ENCODE data around the gene SYT8. TPM values are rescaled to one million over a fixed set of nuclear protein-coding genes. Genes with fewer than 3 reads are reported as not detected.
"Not testable (repeated sequence)": the region's sequence is repeated elsewhere in the genome, so short reads cannot be mapped to it uniquely, and the experiment has no call there.

The SYT8 gene
- total RNA-seq, 1 experiment from 2014 or later = 7.8 TPM

DNA sequence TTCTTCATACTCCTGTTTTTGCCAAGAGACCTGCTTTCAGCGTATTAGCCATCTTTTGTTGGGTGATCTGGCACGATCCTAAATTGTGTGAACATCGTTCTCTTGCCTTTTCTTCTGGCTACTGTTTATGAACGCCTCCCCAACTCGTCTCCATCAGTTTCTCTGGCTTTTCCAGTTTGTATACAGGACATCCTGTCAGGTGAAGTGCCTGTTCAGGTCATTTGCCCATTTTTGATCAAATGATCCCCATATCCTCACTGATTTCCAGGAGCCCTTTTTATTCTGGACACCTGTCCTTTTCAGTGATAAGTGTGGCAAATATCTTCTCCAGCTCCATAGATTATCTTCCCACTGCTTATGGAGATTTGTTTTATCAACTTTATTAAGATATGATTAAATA lies 22.5 kb upstream of the SYT8 start:
- DNase-seq = no peak
- CTCF ChIA-PET = no interaction called here

DNA sequence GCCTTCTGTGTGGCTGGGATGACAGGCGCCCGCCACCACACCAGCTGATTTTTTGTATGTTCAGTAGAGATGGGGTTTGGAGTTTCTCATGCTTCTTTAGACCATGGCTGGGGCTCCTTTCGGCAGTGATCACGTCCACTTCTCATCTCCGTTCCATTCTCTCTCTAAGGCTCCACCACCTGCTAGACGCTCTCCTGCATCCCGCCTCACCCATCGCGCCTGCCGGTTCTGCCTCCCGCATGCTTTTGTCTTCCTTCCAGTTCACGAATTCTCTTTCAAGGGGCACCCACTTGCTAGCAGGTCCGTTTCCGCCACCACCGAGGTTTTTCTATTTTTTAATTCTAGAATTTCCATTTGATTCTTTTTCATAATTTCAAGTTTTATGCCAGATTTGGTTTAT lies 22.0 kb upstream of the SYT8 start:
- no peak overlapping the region for H3K27ac ChIP-seq (ENCODE audit: low read length)
- H3K79me2 ChIP-seq (ENCODE audit: low read length) = no peaks in the 10 kb centered on the region
- POLR2A ChIA-PET (ENCODE audit: unreplicated experiment) = no interaction called here
- no peak overlapping the region for H2AFZ ChIP-seq (ENCODE audit: low read length)
- H3K4me3 ChIP-seq (ENCODE audit: low read length) = no peak overlapping the region
- no peaks in the 10 kb centered on the region for H3F3A ChIP-seq (ENCODE audit: low read length, unreplicated experiment)
- no peaks in the 10 kb centered on the region for H3K36me3 ChIP-seq (ENCODE audit: low read depth, low read length)
- H3K27me3 ChIP-seq (ENCODE audit: low read length) = no peaks in the 10 kb centered on the region
- TF ChIP-seq EZH2phosphoT487 (IDR thresholded peaks at IDR 0.05; ENCODE audit: borderline replicate concordance, low read length) (no peak), EZH2 (IDR thresholded peaks at IDR 0.05; ENCODE audit: low read length, unreplicated experiment) (no peak)
- TF ChIP-seq, protein P1, sequence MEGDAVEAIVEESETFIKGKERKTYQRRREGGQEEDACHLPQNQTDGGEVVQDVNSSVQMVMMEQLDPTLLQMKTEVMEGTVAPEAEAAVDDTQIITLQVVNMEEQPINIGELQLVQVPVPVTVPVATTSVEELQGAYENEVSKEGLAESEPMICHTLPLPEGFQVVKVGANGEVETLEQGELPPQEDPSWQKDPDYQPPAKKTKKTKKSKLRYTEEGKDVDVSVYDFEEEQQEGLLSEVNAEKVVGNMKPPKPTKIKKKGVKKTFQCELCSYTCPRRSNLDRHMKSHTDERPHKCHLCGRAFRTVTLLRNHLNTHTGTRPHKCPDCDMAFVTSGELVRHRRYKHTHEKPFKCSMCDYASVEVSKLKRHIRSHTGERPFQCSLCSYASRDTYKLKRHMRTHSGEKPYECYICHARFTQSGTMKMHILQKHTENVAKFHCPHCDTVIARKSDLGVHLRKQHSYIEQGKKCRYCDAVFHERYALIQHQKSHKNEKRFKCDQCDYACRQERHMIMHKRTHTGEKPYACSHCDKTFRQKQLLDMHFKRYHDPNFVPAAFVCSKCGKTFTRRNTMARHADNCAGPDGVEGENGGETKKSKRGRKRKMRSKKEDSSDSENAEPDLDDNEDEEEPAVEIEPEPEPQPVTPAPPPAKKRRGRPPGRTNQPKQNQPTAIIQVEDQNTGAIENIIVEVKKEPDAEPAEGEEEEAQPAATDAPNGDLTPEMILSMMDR (conservative IDR thresholded peaks at IDR 0.05; ENCODE audit: low read depth, low read length) = no peak
- no peaks in the 10 kb centered on the region for H3K9me2 ChIP-seq (replicated peaks; ENCODE audit: low read length)
- H3K9me3 ChIP-seq (ENCODE audit: low read length) = no peaks in the 10 kb centered on the region
- H4K20me1 ChIP-seq (ENCODE audit: low read length) = no peaks in the 10 kb centered on the region
- CTCF ChIA-PET = no interaction called here
- intact Hi-C loops (cut with micrococcal nuclease) = no loop called here
- DNase-seq (no peak), ATAC-seq (no peak)
- no peaks in the 10 kb centered on the region for H3K4me1 ChIP-seq (ENCODE audit: insufficient read depth, low read length)
- H3K9ac ChIP-seq (ENCODE audit: low read length) = no peak overlapping the region
- H3K4me2 ChIP-seq (ENCODE audit: low read length) = no peak overlapping the region
- BruUV-seq (replicated peaks) = no TSS peak

More for the DNA sequence above, 22.5 kb upstream of the SYT8 start:
- Histone ChIP-seq H3K4me1 (ENCODE audit: insufficient read depth, low read length) (no peaks in the 10 kb centered on the region), H3F3A (ENCODE audit: low read length, unreplicated experiment) (no peaks in the 10 kb centered on the region), H3K9me2 (replicated peaks; ENCODE audit: low read length) (no peaks in the 10 kb centered on the region), H3K36me3 (ENCODE audit: low read depth, low read length) (no peaks in the 10 kb centered on the region), H3K9me3 (ENCODE audit: low read length) (no peaks in the 10 kb centered on the region), H4K20me1 (ENCODE audit: low read length) (no peaks in the 10 kb centered on the region), H3K27me3 (ENCODE audit: low read length) (no peaks in the 10 kb centered on the region), H3K4me2 (ENCODE audit: low read length) (no peak overlapping the region), H3K4me3 (ENCODE audit: low read length) (no peak overlapping the region), H3K79me2 (ENCODE audit: low read length) (no peaks in the 10 kb centered on the region), H3K27ac (ENCODE audit: low read length) (no peak overlapping the region), H2AFZ (ENCODE audit: low read length) (no peak overlapping the region), H3K9ac (ENCODE audit: low read length) (no peak overlapping the region)
- BruUV-seq (replicated peaks) = no TSS peak
- intact Hi-C loops (cut with micrococcal nuclease) = no loop called here
- ATAC-seq = no peak
- TF ChIP-seq EZH2 (IDR thresholded peaks at IDR 0.05; ENCODE audit: low read length, unreplicated experiment) (no peak), EZH2phosphoT487 (IDR thresholded peaks at IDR 0.05; ENCODE audit: borderline replicate concordance, low read length) (no peak)
- TF ChIP-seq, protein P1 (conservative IDR thresholded peaks at IDR 0.05; ENCODE audit: low read depth, low read length) = no peak
- POLR2A ChIA-PET (ENCODE audit: unreplicated experiment) = no interaction called here

DNA sequence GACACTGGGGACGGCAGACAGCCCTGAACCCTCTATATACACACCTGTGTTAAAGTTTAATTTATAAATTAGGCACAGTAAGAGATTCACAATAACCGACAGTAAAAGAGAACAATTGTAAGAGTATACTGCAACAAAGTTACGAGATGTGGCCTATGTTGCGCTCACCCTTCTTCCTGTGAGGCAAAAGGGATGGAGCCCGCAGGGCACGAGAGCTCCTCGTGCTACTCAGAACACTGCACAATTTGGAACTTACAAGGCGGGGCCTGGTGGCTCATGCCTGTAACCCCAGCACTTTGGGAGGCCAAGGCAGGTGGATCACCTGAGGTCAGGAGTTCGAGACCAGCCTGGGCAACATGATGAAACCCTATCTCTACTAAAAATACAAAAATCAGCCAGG lies 21.4 kb upstream of the SYT8 start:
- H3K9me2 ChIP-seq (replicated peaks; ENCODE audit: low read length); BruUV-seq (replicated peaks); H3K4me2 ChIP-seq (ENCODE audit: low read length); CTCF ChIA-PET; H3K36me3 ChIP-seq (ENCODE audit: low read depth, low read length); H3K79me2 ChIP-seq (ENCODE audit: low read length); H3K4me1 ChIP-seq (ENCODE audit: insufficient read depth, low read length); H3F3A ChIP-seq (ENCODE audit: low read length, unreplicated experiment); H3K9me3 ChIP-seq (ENCODE audit: low read length); H3K4me3 ChIP-seq (ENCODE audit: low read length); intact Hi-C loops (cut with micrococcal nuclease); H3K27ac ChIP-seq (ENCODE audit: low read length); H4K20me1 ChIP-seq (ENCODE audit: low read length); H2AFZ ChIP-seq (ENCODE audit: low read length); H3K9ac ChIP-seq (ENCODE audit: low read length); H3K27me3 ChIP-seq (ENCODE audit: low read length); DNase-seq; POLR2A ChIA-PET (ENCODE audit: unreplicated experiment); ATAC-seq: not testable (repeated sequence)

Data from PC-3 (cell line).